ENCODE measurements around the gene TMEM255B.
"Not testable (repeated sequence)": the region's sequence is repeated elsewhere in the genome, so short reads cannot be mapped to it uniquely, and the experiment has no call there.

Gene TMEM255B

GRCh38 chr13:113751491-113751890, 7.5 kb upstream of the TMEM255B start:
- Mint-ChIP-seq H3K36me3 (ENCODE audit: low read depth) (no peaks in the 10 kb centered on the region), H3K4me1 (no peaks in the 10 kb centered on the region), H3K27ac (no peak overlapping the region), H3K4me3 (no peak overlapping the region), H3K27me3 (ENCODE audit: low read depth) (peaks cover 28% of the 10 kb centered on the region), H3K9me3 (peaks cover 5% of the 10 kb centered on the region)
- no peak for TF ChIP-seq CTCF (IDR thresholded peaks at IDR 0.05; ENCODE audit: unreplicated experiment in 3 of 3)

GRCh38 chr13:113752211-113752986, 6.6 kb upstream of the TMEM255B start:
- not testable (repeated sequence) for H3K9me3 Mint-ChIP-seq, H3K27ac Mint-ChIP-seq

GRCh38 chr13:113753171-113753570, 5.9 kb upstream of the TMEM255B start:
- H3K27ac Mint-ChIP-seq = peak overlapping the region in 1 of 3 experiments; percentile 24
- H3K9me3 Mint-ChIP-seq = peaks cover 5% of the 10 kb centered on the region
- TF ChIP-seq CTCF (IDR thresholded peaks at IDR 0.05; ENCODE audit: unreplicated experiment in 3 of 3) = no peak
- no peak overlapping the region for H3K4me3 Mint-ChIP-seq
- peaks cover 38% of the 10 kb centered on the region for H3K27me3 Mint-ChIP-seq (ENCODE audit: low read depth)
- peaks cover 3% of the 10 kb centered on the region for H3K4me1 Mint-ChIP-seq
- no peaks in the 10 kb centered on the region for H3K36me3 Mint-ChIP-seq (ENCODE audit: low read depth)

More at GRCh38 chr13:113752211-113752986, 6.6 kb upstream of the TMEM255B start:
- H3K27me3 Mint-ChIP-seq (ENCODE audit: low read depth) = peaks cover 32% of the 10 kb centered on the region
- not testable (repeated sequence) for H3K4me3 Mint-ChIP-seq; H3K36me3 Mint-ChIP-seq (ENCODE audit: low read depth); H3K4me1 Mint-ChIP-seq

GRCh38 chr13:113754242-113754641, 4.8 kb upstream of the TMEM255B start:
- Mint-ChIP-seq H3K9me3 (peaks cover 5% of the 10 kb centered on the region), H3K27me3 (ENCODE audit: low read depth) (peaks cover 44% of the 10 kb centered on the region), H3K4me1 (peaks cover 8% of the 10 kb centered on the region), H3K36me3 (ENCODE audit: low read depth) (no peaks in the 10 kb centered on the region), H3K27ac (no peak overlapping the region), H3K4me3 (no peak overlapping the region)
- TF ChIP-seq CTCF (IDR thresholded peaks at IDR 0.05; ENCODE audit: unreplicated experiment in 3 of 3) = no peak

GRCh38 chr13:113754691-113755090, 4.3 kb upstream of the TMEM255B start:
- Mint-ChIP-seq H3K27ac (no peak overlapping the region), H3K9me3 (peaks cover 5% of the 10 kb centered on the region), H3K36me3 (ENCODE audit: low read depth) (no peaks in the 10 kb centered on the region), H3K27me3 (ENCODE audit: low read depth) (peaks cover 49% of the 10 kb centered on the region), H3K4me1 (peaks cover 12% of the 10 kb centered on the region), H3K4me3 (no peak overlapping the region)
- TF ChIP-seq CTCF (IDR thresholded peaks at IDR 0.05; ENCODE audit: unreplicated experiment in 3 of 3) = no peak

- Mint-ChIP-seq H3K36me3 (ENCODE audit: low read depth) (no peaks in the 10 kb centered on the region), H3K9me3 (peaks cover 5% of the 10 kb centered on the region), H3K4me1 (peaks cover 14% of the 10 kb centered on the region), H3K27me3 (ENCODE audit: low read depth) (peaks cover 60% of the 10 kb centered on the region), H3K27ac (no peak overlapping the region), H3K4me3 (no peak overlapping the region)
- no peak for TF ChIP-seq CTCF (IDR thresholded peaks at IDR 0.05; ENCODE audit: unreplicated experiment in 3 of 3)
Measured at GRCh38 chr13:113756441-113757097, 2.5 kb upstream of the TMEM255B start.

All from nephron (organoid).